Mammary epithelial cell (primary cell): Measurements from ENCODE around the gene ST8SIA5.

Experiments
- EZH2 ChIP-seq: IDR thresholded peaks from 2 replicates; pipeline ENCODE4 v1.6.1; 2012; ENCODE audit warnings: low read length, inconsistent platforms, borderline replicate concordance
- TF ChIP-seq, protein P1 (sequence below), 2 donors: IDR thresholded peaks in 1 of 2; conservative IDR thresholded peaks in 1 of 2; 2 replicates each; pipeline ENCODE4 v1.5.1; 2011 to 2012; ENCODE audit warnings: inconsistent platforms in 2 of 2, low read length in 2 of 2, mild to moderate bottlenecking in 2 of 2, control low read depth in 1 of 2, low read depth in 1 of 2; ENCODE audit not compliant: insufficient read depth in 1 of 2; ENCODE audit errors: extremely low read depth in 1 of 2

DNA sequence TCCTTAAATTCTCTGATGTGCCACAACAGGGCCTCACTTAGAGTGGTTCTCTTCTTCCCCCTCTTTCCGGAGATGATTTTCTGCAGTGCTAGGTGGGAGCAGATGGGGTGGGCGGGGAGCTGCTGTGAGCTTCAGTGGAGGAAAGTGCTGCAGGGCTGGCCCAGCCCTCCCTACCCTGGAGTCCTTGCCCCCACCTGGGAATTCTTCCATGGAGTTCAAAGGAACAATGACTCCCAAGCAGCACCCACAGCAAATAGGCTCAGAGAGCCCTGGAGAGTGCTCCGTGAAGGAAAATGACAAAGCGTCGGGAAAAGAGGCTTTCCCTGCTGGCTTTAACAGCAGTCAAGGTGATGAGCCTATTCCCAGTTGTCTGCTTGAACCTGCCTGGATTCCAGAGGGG, 128.6 kb downstream of the ST8SIA5 start:
- no peak for TF ChIP-seq EZH2
- TF ChIP-seq, protein P1, sequence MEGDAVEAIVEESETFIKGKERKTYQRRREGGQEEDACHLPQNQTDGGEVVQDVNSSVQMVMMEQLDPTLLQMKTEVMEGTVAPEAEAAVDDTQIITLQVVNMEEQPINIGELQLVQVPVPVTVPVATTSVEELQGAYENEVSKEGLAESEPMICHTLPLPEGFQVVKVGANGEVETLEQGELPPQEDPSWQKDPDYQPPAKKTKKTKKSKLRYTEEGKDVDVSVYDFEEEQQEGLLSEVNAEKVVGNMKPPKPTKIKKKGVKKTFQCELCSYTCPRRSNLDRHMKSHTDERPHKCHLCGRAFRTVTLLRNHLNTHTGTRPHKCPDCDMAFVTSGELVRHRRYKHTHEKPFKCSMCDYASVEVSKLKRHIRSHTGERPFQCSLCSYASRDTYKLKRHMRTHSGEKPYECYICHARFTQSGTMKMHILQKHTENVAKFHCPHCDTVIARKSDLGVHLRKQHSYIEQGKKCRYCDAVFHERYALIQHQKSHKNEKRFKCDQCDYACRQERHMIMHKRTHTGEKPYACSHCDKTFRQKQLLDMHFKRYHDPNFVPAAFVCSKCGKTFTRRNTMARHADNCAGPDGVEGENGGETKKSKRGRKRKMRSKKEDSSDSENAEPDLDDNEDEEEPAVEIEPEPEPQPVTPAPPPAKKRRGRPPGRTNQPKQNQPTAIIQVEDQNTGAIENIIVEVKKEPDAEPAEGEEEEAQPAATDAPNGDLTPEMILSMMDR (conservative IDR thresholded peaks at IDR 0.05 in 1 of 2, IDR thresholded peaks at IDR 0.05 in 1 of 2; ENCODE audit: extremely low read depth in 1 of 2, insufficient read depth in 1 of 2, low read depth in 1 of 2, low read length in 2 of 2): no peak
